ENCODE results near the gene ZNF692. TPM values are rescaled to one million over a fixed set of nuclear protein-coding genes. Genes with fewer than 3 reads are reported as not detected.

The ZNF692 gene
- total and polyA plus RNA-seq, 2 of the 13 experiments (the other 11 are each of a cell fraction or from before 2014, with no cell fraction given): 27.3 to 45.8 TPM

DNA sequence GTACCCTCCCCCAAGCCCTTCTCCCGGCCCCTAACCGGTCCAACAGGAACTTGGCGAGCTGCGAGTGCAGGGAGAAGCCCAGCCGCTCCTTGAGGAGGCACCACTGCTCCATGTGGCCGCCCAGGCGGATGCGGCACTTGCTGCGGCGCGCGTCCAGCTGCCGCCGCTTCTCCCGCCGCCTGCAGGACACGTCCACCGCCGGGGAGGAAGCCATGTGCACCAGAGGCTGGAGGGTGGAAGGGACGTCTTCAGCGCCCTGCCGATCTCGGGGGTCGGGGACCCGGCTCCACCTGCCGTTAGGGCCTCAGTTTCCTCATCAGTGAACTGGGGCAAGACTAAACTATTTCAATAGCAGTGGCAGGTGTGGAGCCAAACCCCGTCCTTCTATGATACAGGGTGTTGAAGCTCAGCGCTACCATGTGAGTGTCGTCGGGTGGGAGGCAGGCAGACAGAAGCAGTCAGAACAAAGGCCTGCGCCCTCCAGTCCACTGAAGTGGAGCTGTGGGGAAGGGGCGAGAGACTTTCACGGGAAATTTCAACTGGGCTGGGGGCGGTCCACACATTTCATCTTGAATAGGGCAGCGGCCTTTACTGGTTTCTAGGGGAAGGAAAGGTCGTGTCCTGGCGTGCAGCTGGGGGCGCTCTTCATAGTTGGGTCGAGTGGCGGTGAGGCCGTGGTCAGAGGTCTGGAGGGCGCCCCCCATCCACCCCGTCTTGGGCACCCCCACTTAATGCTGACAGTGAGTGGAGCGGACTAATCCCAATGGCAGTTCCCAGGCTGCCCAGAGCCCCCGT lies 592 bp downstream of the ZNF692 start (continued):
- TF ChIP-seq, protein P1, sequence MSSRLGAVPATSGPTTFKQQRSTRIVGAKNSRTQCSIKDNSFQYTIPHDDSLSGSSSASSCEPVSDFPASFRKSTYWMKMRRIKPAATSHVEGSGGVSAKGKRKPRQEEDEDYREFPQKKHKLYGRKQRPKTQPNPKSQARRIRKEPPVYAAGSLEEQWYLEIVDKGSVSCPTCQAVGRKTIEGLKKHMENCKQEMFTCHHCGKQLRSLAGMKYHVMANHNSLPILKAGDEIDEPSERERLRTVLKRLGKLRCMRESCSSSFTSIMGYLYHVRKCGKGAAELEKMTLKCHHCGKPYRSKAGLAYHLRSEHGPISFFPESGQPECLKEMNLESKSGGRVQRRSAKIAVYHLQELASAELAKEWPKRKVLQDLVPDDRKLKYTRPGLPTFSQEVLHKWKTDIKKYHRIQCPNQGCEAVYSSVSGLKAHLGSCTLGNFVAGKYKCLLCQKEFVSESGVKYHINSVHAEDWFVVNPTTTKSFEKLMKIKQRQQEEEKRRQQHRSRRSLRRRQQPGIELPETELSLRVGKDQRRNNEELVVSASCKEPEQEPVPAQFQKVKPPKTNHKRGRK (CRISPR knock-in tag; IDR thresholded peaks at IDR 0.05): 0 out of 2 replicates have a peak, but pooled peaks have one; percentile 42
- TF ChIP-seq HIVEP1 (CRISPR knock-in tag; IDR thresholded peaks at IDR 0.05): peak; percentile 30; the same call in 1 of the 2 replicates
- TF ChIP-seq TAF1 (CRISPR knock-in tag; IDR thresholded peaks at IDR 0.05): peak; percentile 43; the same call in 1 of the 2 replicates
- TF ChIP-seq SAP130 (CRISPR knock-in tag; IDR thresholded peaks at IDR 0.05; ENCODE audit: low read depth): peak; percentile 26
- no peak for TF ChIP-seq ZNF614 (CRISPR knock-in tag; IDR thresholded peaks at IDR 0.05; ENCODE audit: borderline replicate concordance)
- TF ChIP-seq HDAC6 (IDR thresholded peaks at IDR 0.05; ENCODE audit: low read depth, low read length): no peak
- 0 out of 2 replicates have a peak, but pooled peaks have one; percentile 11 for TF ChIP-seq SMC3 (IDR thresholded peaks at IDR 0.05; ENCODE audit: low read length)
- TF ChIP-seq, protein P2, sequence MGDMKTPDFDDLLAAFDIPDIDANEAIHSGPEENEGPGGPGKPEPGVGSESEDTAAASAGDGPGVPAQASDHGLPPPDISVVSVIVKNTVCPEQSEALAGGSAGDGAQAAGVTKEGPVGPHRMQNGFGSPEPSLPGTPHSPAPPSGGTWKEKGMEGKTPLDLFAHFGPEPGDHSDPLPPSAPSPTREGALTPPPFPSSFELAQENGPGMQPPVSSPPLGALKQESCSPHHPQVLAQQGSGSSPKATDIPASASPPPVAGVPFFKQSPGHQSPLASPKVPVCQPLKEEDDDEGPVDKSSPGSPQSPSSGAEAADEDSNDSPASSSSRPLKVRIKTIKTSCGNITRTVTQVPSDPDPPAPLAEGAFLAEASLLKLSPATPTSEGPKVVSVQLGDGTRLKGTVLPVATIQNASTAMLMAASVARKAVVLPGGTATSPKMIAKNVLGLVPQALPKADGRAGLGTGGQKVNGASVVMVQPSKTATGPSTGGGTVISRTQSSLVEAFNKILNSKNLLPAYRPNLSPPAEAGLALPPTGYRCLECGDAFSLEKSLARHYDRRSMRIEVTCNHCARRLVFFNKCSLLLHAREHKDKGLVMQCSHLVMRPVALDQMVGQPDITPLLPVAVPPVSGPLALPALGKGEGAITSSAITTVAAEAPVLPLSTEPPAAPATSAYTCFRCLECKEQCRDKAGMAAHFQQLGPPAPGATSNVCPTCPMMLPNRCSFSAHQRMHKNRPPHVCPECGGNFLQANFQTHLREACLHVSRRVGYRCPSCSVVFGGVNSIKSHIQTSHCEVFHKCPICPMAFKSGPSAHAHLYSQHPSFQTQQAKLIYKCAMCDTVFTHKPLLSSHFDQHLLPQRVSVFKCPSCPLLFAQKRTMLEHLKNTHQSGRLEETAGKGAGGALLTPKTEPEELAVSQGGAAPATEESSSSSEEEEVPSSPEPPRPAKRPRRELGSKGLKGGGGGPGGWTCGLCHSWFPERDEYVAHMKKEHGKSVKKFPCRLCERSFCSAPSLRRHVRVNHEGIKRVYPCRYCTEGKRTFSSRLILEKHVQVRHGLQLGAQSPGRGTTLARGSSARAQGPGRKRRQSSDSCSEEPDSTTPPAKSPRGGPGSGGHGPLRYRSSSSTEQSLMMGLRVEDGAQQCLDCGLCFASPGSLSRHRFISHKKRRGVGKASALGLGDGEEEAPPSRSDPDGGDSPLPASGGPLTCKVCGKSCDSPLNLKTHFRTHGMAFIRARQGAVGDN (CRISPR knock-in tag; IDR thresholded peaks at IDR 0.05): peak; percentile 84
- 0 out of 2 replicates have a peak, but pooled peaks have one; percentile 15 for TF ChIP-seq MXD4 (CRISPR knock-in tag; IDR thresholded peaks at IDR 0.05)
- 0 out of 2 replicates have a peak, but pooled peaks have one; percentile 41 for TF ChIP-seq ZNF256 (CRISPR knock-in tag; conservative IDR thresholded peaks at IDR 0.05)
- TF ChIP-seq YEATS4 (CRISPR knock-in tag; IDR thresholded peaks at IDR 0.05; ENCODE audit: borderline replicate concordance): peak; percentile 59; the same call in 1 of the 2 replicates
- TF ChIP-seq ZNF274 (CRISPR knock-in tag; IDR thresholded peaks at IDR 0.05): no peak
- TF ChIP-seq, protein P3, sequence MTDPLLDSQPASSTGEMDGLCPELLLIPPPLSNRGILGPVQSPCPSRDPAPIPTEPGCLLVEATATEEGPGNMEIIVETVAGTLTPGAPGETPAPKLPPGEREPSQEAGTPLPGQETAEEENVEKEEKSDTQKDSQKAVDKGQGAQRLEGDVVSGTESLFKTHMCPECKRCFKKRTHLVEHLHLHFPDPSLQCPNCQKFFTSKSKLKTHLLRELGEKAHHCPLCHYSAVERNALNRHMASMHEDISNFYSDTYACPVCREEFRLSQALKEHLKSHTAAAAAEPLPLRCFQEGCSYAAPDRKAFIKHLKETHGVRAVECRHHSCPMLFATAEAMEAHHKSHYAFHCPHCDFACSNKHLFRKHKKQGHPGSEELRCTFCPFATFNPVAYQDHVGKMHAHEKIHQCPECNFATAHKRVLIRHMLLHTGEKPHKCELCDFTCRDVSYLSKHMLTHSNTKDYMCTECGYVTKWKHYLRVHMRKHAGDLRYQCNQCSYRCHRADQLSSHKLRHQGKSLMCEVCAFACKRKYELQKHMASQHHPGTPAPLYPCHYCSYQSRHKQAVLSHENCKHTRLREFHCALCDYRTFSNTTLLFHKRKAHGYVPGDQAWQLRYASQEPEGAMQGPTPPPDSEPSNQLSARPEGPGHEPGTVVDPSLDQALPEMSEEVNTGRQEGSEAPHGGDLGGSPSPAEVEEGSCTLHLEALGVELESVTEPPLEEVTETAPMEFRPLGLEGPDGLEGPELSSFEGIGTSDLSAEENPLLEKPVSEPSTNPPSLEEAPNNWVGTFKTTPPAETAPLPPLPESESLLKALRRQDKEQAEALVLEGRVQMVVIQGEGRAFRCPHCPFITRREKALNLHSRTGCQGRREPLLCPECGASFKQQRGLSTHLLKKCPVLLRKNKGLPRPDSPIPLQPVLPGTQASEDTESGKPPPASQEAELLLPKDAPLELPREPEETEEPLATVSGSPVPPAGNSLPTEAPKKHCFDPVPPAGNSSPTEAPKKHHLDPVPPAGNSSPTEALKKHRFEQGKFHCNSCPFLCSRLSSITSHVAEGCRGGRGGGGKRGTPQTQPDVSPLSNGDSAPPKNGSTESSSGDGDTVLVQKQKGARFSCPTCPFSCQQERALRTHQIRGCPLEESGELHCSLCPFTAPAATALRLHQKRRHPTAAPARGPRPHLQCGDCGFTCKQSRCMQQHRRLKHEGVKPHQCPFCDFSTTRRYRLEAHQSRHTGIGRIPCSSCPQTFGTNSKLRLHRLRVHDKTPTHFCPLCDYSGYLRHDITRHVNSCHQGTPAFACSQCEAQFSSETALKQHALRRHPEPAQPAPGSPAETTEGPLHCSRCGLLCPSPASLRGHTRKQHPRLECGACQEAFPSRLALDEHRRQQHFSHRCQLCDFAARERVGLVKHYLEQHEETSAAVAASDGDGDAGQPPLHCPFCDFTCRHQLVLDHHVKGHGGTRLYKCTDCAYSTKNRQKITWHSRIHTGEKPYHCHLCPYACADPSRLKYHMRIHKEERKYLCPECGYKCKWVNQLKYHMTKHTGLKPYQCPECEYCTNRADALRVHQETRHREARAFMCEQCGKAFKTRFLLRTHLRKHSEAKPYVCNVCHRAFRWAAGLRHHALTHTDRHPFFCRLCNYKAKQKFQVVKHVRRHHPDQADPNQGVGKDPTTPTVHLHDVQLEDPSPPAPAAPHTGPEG (CRISPR knock-in tag; IDR thresholded peaks at IDR 0.05): 0 out of 2 replicates have a peak, but pooled peaks have one; percentile 44
- TF ChIP-seq, protein P4, sequence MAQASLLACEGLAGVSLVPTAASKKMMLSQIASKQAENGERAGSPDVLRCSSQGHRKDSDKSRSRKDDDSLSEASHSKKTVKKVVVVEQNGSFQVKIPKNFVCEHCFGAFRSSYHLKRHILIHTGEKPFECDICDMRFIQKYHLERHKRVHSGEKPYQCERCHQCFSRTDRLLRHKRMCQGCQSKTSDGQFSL (CRISPR knock-in tag; IDR thresholded peaks at IDR 0.05): peak; percentile 74
- TF ChIP-seq POLR2AphosphoS5 (IDR thresholded peaks at IDR 0.05; ENCODE audit: low read depth, low read length): no peak
- 0 out of 2 replicates have a peak, but pooled peaks have one; percentile 31 for TF ChIP-seq TEAD2 (CRISPR knock-in tag; IDR thresholded peaks at IDR 0.05)
- no peak for TF ChIP-seq ETV6 (CRISPR knock-in tag; conservative IDR thresholded peaks at IDR 0.05)

All from HepG2 (cell line).